Cardiac fibroblast (primary cell): ENCODE data around the gene DAND5.
A peak's percentile ranks its signal among the peaks of the same experiment; 100 is the strongest.

ENCODE experiments used
- DNase-seq, 2 donors: peaks; one replicate each; pipeline versions ENCODE4 v3.0.0 to v3.0.0-alpha.2; 2010; ENCODE audit warnings: low read depth in 2 of 2
- H3K4me3 ChIP-seq, 2 donors: replicated peaks in 1 of 2; 1 replicate in 1 of 2; 2 replicates in 1 of 2; pipeline ENCODE4 v1.5.1; 2011; ENCODE audit warnings: low read depth in 2 of 2, low read length in 2 of 2, mild to moderate bottlenecking in 2 of 2, moderate library complexity in 1 of 2
- TF ChIP-seq, protein P1 (sequence below): IDR thresholded peaks from one replicate; pipeline ENCODE4 v1.5.1; 2011; ENCODE audit warnings: low read depth, mild to moderate bottlenecking, low read length, inconsistent platforms

DAND5 gene

GRCh38 chr19:13020002-13020414, 50.6 kb downstream of the DAND5 start:
- DNase-seq = no peak
- TF ChIP-seq, protein P1, sequence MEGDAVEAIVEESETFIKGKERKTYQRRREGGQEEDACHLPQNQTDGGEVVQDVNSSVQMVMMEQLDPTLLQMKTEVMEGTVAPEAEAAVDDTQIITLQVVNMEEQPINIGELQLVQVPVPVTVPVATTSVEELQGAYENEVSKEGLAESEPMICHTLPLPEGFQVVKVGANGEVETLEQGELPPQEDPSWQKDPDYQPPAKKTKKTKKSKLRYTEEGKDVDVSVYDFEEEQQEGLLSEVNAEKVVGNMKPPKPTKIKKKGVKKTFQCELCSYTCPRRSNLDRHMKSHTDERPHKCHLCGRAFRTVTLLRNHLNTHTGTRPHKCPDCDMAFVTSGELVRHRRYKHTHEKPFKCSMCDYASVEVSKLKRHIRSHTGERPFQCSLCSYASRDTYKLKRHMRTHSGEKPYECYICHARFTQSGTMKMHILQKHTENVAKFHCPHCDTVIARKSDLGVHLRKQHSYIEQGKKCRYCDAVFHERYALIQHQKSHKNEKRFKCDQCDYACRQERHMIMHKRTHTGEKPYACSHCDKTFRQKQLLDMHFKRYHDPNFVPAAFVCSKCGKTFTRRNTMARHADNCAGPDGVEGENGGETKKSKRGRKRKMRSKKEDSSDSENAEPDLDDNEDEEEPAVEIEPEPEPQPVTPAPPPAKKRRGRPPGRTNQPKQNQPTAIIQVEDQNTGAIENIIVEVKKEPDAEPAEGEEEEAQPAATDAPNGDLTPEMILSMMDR = no peak
- no peak overlapping the region for H3K4me3 ChIP-seq

GRCh38 chr19:13022111-13022858, 52.9 kb downstream of the DAND5 start:
- DNase-seq = peak; percentile 48 to 51
- peak overlapping the region; percentile 5 to 59 for H3K4me3 ChIP-seq
- TF ChIP-seq, protein P1 = no peak

DNA sequence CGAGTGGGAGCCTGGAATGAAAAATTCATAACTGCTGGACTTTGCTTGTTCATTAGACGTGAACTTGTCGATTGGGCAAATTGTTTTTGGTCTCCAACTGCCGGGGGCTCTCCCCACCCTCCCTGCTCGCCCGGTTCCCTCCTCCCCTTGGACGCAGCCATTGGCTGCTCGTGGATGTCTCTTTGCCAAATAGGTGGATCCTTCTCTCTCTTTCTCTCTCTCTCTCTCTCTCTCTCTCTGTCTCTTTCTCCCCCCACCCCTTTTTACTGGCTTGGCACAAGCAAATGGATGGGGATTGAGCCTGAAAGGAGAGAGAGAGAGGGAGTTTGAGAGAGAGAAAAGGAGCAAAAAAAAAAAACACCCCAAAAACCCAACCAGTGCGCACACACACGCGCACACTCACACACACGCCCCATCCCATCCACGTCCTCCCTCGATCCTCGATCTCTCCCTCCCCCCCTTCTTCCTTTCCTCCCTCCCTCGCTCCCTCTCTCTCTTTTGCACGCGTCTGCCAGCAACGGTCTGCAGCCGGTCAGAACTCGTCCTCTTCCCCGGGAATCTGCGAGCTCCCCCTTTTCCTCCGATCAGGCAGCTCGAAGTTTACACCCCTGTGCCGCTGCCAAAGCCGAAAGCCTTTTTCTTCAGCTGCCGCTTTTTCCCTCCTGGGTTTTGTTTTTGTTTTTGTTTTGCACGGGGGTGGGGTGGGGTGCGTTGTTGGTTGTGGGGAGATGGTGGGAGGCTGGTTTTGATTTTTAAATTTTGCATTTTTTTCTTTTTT, 53.7 kb downstream of the DAND5 start:
- peak overlapping the region; percentile 55 to 59 for H3K4me3 ChIP-seq
- DNase-seq = peak; percentile 96 to 97

GRCh38 chr19:13023656-13024055, 54.3 kb downstream of the DAND5 start:
- TF ChIP-seq, protein P1 = no peak
- DNase-seq = peak in 1 of 2 donors; percentile 63
- peak overlapping the region; percentile 55 to 59 for H3K4me3 ChIP-seq

More for the DNA sequence above, 53.7 kb downstream of the DAND5 start:
- TF ChIP-seq, protein P1 = no peak
